ENCODE results near the gene IST1. TPM values are rescaled to one million over a fixed set of nuclear protein-coding genes. Genes with fewer than 3 reads are reported as not detected.

The IST1 gene
- 129 and 147 TPM in 2 replicates for total RNA-seq

GRCh38 chr16:71894921-71895678 is at the start of gene IST1:
TSS of gene IST1 (plus strand) at chr16:71895531. CDS start at chr16:71915641, 20,110 bp downstream.

GRCh38 chr16:71845639-71846430 is 49.5 kb upstream of the IST1 start, which contains the start of gene ATXN1L:
TSS of gene ATXN1L (plus strand) at chr16:71845976. CDS start at chr16:71849741, 3,765 bp downstream.

GRCh38 chr16:71883849-71884638 is 11.3 kb upstream of the IST1 start, which contains the start of gene ZNF821:
TSS of gene ZNF821 (minus strand) at chr16:71884182. CDS start at chr16:71879946, 4,236 bp downstream.

Other genes with a start within 250 kb of the IST1 start
- 2.9 and 4.9 TPM in 2 replicates for gene PHLPP2, start 170.8 kb upstream of the IST1 start, total RNA-seq
- 46.0 and 47.8 TPM in 2 replicates for gene AP1G1, start 86.7 kb upstream of the IST1 start, total RNA-seq
- gene ATXN1L, start 49.6 kb upstream of the IST1 start, total RNA-seq = 9.2 and 11.6 TPM in 2 replicates
- gene ZNF821, start 11.3 kb upstream of the IST1 start, total RNA-seq = 10.2 and 16.3 TPM in 2 replicates
- under 0.01 TPM in 1 of 2 replicates, not detected in the other for gene PKD1L3, start 104.9 kb downstream of the IST1 start, total RNA-seq
- 1.2 and 5.8 TPM in 2 replicates for gene DHODH, start 113.2 kb downstream of the IST1 start, total RNA-seq
- gene HP, start 159.0 kb downstream of the IST1 start, total RNA-seq = 24.3 and 63.7 TPM in 2 replicates
- 3.0 and 41.7 TPM in 2 replicates for gene HPR, start 167.7 kb downstream of the IST1 start, total RNA-seq
- 12.4 and 25.8 TPM in 2 replicates for gene TXNL4B, start 198.1 kb downstream of the IST1 start, total RNA-seq
- gene DHX38, start 198.3 kb downstream of the IST1 start, total RNA-seq = 27.3 and 34.2 TPM in 2 replicates